ENCODE data around the gene CLCN2.

- TF ChIP-seq CTCF (IDR thresholded peaks at IDR 0.05; ENCODE audit: insufficient read depth, low read depth, low read length) = no peak
- no peak for TF ChIP-seq EZH2 (IDR thresholded peaks at IDR 0.05; ENCODE audit: insufficient read depth, low read length)
Observed at GRCh38 chr3:184360929-184361531, 375 bp downstream of the CLCN2 start.

All from astrocyte (in vitro differentiated cells and primary cell).